Activated CD4-positive, CD25-positive, alpha-beta regulatory T cell (primary cell): Measurements from ENCODE around the gene PITPNB.

Experiments
- DNase-seq, 4 experiments: peaks; one replicate each; lab custom pipeline; 2025; lab: John Stamatoyannopoulos, UW

The PITPNB gene

GRCh38 chr22:27833803-27834202 lies 85.3 kb downstream of the PITPNB start:
- no peak for DNase-seq

- DNase-seq, result no peak
Observed at GRCh38 chr22:27832606-27833005, 86.5 kb downstream of the PITPNB start.

GRCh38 chr22:27829620-27830019 lies 89.4 kb downstream of the PITPNB start:
- DNase-seq, result no peak

- DNase-seq, result no peak
Observed at GRCh38 chr22:27827604-27828587, 91.2 kb downstream of the PITPNB start.

- DNase-seq, result no peak
Observed at GRCh38 chr22:27825174-27825573, 93.9 kb downstream of the PITPNB start.

- DNase-seq, result no peak
Observed at GRCh38 chr22:27823221-27823620, 95.8 kb downstream of the PITPNB start.

GRCh38 chr22:27820896-27821866 lies 97.9 kb downstream of the PITPNB start:
- DNase-seq, result no peak

GRCh38 chr22:27816552-27816951 lies 102.5 kb downstream of the PITPNB start:
- no peak for DNase-seq

GRCh38 chr22:27815826-27816530 lies 103.1 kb downstream of the PITPNB start:
- DNase-seq, result no peak

- DNase-seq, result no peak
Observed at GRCh38 chr22:27814993-27815392, 104.1 kb downstream of the PITPNB start.

- no peak for DNase-seq
Observed at GRCh38 chr22:27811778-27812177, 107.3 kb downstream of the PITPNB start.

GRCh38 chr22:27810609-27811151 lies 108.4 kb downstream of the PITPNB start:
- DNase-seq, result no peak

- DNase-seq, result no peak
Observed at GRCh38 chr22:27809700-27810608, 109.1 kb downstream of the PITPNB start.

- no peak for DNase-seq
Observed at GRCh38 chr22:27809226-27809603, 109.8 kb downstream of the PITPNB start.

- DNase-seq, result no peak
Observed at GRCh38 chr22:27808451-27809225, 110.4 kb downstream of the PITPNB start.

GRCh38 chr22:27805841-27806240 lies 113.2 kb downstream of the PITPNB start:
- no peak for DNase-seq

- no peak for DNase-seq
Observed at GRCh38 chr22:27804470-27805297, 114.4 kb downstream of the PITPNB start.

- DNase-seq, result no peak
Observed at GRCh38 chr22:27803841-27804415, 115.1 kb downstream of the PITPNB start.
